Nephron progenitor cell (in vitro differentiated cells): ENCODE results near the gene ENOX1.

Experiments
- DNase-seq: peaks from one replicate; pipeline ENCODE4 v3.0.0; 2021
- H3K27ac Mint-ChIP-seq: 2 replicates; pipeline ENCODE4 v1.8.0; 2021; ENCODE audit warnings: mild to moderate bottlenecking, moderate library complexity, mixed read lengths
- H3K27me3 Mint-ChIP-seq: 2 replicates; pipeline ENCODE4 v1.8.0; 2021; ENCODE audit warnings: mild to moderate bottlenecking, low read depth, mixed read lengths; ENCODE audit not compliant: poor library complexity
- H3K36me3 Mint-ChIP-seq: 2 replicates; pipeline ENCODE4 v1.8.0; 2021; ENCODE audit warnings: low read depth, mixed read lengths
- H3K4me1 Mint-ChIP-seq: 2 replicates; pipeline ENCODE4 v1.8.0; 2021; ENCODE audit warnings: mixed read lengths
- H3K4me3 Mint-ChIP-seq: 2 replicates; pipeline ENCODE4 v1.8.0; 2021; ENCODE audit warnings: mild to moderate bottlenecking, moderate library complexity, mixed read lengths
- H3K9me3 Mint-ChIP-seq: 2 replicates; pipeline ENCODE4 v1.8.0; 2021; ENCODE audit warnings: mild to moderate bottlenecking, moderate library complexity, mixed read lengths
- TF ChIP-seq, protein P1 (sequence below): fragments of 200-600 bp; sonication (generic); IDR thresholded peaks from 2 replicates; pipeline ENCODE4 v1.5.0; 2021; ENCODE audit warnings: antibody characterized with exemption

ENOX1 gene

DNA sequence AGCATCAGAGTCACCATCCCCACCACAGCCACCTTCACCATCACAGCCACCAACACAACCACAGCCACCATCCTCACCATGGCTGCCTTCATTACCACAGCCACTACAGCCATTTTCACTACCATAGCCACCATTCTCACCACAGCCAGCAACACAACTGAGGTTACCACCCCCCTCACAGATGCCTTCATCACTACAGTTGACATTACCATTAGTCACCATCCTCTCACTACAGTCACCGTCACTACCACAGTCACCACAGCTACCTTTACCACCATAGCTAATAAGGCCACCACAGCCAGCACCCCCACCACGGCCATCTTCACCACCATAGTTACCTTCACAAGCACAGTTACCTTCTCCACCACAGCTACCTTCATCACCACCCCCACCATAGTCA is 493.8 kb downstream of the ENOX1 start:
- peaks cover 4% of the 10 kb centered on the region for H3K27me3 Mint-ChIP-seq
- peaks cover 6% of the 10 kb centered on the region for H3K4me1 Mint-ChIP-seq
- TF ChIP-seq, protein P1, sequence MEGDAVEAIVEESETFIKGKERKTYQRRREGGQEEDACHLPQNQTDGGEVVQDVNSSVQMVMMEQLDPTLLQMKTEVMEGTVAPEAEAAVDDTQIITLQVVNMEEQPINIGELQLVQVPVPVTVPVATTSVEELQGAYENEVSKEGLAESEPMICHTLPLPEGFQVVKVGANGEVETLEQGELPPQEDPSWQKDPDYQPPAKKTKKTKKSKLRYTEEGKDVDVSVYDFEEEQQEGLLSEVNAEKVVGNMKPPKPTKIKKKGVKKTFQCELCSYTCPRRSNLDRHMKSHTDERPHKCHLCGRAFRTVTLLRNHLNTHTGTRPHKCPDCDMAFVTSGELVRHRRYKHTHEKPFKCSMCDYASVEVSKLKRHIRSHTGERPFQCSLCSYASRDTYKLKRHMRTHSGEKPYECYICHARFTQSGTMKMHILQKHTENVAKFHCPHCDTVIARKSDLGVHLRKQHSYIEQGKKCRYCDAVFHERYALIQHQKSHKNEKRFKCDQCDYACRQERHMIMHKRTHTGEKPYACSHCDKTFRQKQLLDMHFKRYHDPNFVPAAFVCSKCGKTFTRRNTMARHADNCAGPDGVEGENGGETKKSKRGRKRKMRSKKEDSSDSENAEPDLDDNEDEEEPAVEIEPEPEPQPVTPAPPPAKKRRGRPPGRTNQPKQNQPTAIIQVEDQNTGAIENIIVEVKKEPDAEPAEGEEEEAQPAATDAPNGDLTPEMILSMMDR: no peak
- no peaks in the 10 kb centered on the region for H3K36me3 Mint-ChIP-seq
- no peak for DNase-seq
- H3K9me3 Mint-ChIP-seq: no peaks in the 10 kb centered on the region
- no peak overlapping the region for H3K4me3 Mint-ChIP-seq
- H3K27ac Mint-ChIP-seq: no peak overlapping the region

DNA sequence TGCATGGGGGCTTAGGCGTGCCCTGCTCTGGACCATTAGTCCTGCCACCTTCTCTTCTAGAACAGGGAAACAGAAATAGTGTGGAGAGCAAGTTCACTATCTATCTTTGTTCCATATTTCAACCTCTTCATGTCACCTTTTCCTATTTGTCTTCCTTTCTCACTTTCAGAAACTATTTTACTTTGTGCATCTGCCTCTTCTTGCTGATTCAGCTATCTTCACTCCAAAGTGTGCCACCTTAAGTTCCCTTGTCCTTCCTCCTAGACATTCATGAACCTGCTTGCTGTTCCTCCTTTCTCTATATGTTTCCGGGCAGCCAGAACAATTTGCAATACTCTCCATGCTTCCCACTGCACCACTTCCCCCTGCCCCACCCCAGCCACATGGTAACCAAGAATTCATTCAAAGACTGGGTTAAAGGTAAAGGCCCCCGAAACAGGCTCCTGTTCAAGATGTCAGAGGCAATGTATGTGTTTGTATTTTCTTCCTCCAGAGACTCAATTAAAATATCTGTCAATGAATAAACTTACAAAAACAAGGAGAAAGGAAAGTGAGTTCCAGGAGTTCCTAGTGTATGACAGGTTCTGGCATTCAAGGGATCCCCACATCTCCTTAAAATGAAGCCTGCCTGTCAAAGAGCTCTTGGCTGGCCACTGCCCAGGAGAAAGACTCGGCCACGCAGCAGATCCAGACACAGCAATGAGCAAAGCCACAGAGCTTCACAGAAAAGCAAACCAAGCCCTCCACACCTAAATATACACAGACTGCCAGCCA is 495.3 kb downstream of the ENOX1 start:
- Mint-ChIP-seq H3K27ac (no peak overlapping the region), H3K4me1 (peaks cover 5% of the 10 kb centered on the region), H3K9me3 (no peaks in the 10 kb centered on the region), H3K27me3 (peaks cover 4% of the 10 kb centered on the region), H3K36me3 (no peaks in the 10 kb centered on the region), H3K4me3 (no peak overlapping the region)
- TF ChIP-seq, protein P1: no peak
- DNase-seq: no peak

DNA sequence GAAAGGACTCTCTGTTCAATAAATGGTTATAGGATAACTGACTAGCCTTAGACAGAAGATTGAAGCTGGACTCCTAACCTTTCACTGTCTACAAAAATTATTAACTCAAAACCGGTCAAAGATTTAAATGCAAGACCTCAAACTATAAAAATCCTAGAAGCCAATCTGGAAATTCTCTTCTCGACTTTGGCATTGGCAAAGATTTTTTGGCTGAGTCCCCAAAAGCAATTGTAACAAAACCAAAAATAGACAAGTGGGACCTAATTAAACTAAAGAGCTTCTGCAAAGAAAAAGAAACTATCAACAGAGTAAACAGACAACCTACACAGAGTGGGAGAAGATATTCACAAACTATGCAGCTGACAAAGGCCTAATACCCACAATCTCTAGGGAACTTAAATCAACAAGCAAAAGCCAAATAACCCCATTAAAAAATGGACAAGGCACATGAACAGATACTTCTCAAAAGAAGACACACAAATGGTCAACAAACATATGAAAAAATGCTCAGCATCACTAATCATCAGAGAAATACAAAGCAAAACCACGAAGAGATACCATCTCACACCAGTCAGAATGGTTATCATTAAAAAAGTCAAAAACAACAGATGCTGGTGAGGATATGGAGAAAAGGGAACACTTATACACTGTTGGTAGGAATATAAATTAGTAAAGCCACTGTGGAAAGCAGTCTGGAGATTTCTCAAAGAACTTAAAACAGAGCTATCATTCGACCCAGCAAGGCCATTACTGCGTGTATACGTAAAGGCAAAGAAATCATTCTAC is 497.1 kb downstream of the ENOX1 start:
- H3K4me3 Mint-ChIP-seq: no peak overlapping the region
- no peaks in the 10 kb centered on the region for H3K36me3 Mint-ChIP-seq

DNA sequence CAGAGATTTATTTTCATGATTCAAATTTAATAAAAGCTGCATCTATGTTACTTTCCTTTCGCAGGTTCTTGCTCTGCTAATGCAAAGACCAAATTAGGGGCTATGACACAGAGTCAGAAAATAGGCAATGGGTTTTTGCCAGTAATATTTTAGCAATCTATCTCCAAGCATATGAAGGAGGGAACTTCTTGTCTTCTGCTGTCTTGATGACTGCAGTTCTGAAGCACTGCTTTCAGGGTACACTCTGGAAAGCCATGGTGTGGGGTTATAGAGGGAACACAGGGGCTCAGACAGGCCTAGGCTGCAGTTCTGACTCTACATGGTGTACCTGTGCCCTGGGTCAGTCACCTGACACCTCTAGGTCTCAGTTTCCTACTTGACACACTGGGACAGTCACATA is 500.0 kb downstream of the ENOX1 start:
- DNase-seq: no peak
- Mint-ChIP-seq H3K27me3 (no peaks in the 10 kb centered on the region), H3K36me3 (no peaks in the 10 kb centered on the region), H3K9me3 (no peaks in the 10 kb centered on the region), H3K4me3 (no peak overlapping the region), H3K4me1 (peaks cover 20% of the 10 kb centered on the region), H3K27ac (no peak overlapping the region)
- TF ChIP-seq, protein P1: no peak

More for the DNA sequence above, 497.1 kb downstream of the ENOX1 start:
- peaks cover 18% of the 10 kb centered on the region for H3K4me1 Mint-ChIP-seq
- TF ChIP-seq, protein P1: no peak
- no peak overlapping the region for H3K27ac Mint-ChIP-seq
- H3K9me3 Mint-ChIP-seq: no peaks in the 10 kb centered on the region
- DNase-seq: no peak
- H3K27me3 Mint-ChIP-seq: no peaks in the 10 kb centered on the region

DNA sequence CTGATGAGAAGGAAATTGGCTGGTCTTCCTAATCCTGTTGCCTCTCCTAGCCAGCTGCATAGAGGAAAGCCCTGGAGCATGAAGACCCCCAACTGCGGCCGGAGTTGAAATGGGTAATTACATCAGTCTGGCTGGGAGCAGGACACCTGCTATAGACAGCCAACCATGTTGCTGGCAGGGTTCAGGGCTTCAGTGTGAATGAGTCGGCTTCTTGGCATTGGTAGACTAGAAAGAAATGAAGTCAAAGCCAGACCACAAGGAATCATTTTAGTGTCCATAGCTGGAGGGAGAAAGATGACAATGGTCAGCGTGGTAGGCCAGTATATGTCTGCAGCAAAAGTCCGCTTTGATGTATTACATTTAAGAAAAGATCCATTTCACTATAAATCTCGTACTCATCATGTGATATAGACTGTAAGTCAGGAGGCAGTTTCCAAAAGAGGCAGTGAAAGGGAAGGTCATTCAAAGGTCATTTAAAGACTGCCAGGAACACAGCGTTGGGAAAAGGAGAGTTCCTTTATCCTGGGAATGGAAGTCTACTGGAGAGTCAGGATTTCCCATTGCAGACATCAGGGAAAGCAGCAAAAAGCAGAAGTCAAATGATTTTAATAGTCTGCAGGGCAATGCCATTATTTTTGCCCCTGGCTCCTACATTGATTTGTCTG is 500.7 kb downstream of the ENOX1 start:
- H3K4me3 Mint-ChIP-seq: no peak overlapping the region
- no peak overlapping the region for H3K27ac Mint-ChIP-seq
- TF ChIP-seq, protein P1: no peak
- DNase-seq: no peak
- no peaks in the 10 kb centered on the region for H3K36me3 Mint-ChIP-seq
- peaks cover 20% of the 10 kb centered on the region for H3K4me1 Mint-ChIP-seq
- H3K9me3 Mint-ChIP-seq: no peaks in the 10 kb centered on the region
- H3K27me3 Mint-ChIP-seq: no peaks in the 10 kb centered on the region
